SK-N-SH (cell line): ENCODE results near the gene ANKRD11. TPM values are rescaled to one million over a fixed set of nuclear protein-coding genes. Genes with fewer than 3 reads are reported as not detected.

Experiments
- CTCF ChIA-PET: fragments of 300-600, 350-600 bp; formaldehyde crosslinking; extraction: SDS; loops from one replicate; lab custom pipeline; 2021; lab: Yijun Ruan, JAX
- POLR2A ChIA-PET: fragments of 350-600 bp; sonication (Branson Sonifier 250); formaldehyde crosslinking; extraction: SDS; loops from one replicate; lab custom pipeline; 2020; ENCODE audit warnings: antibody characterized with exemption, inconsistent platforms; lab: Yijun Ruan, JAX
- DNase-seq: peaks from one replicate; pipeline ENCODE4 v3.0.0; 2012
- H2AFZ ChIP-seq: fragments of 200-600 bp; sonication (generic); 2 replicates; pipeline ENCODE4 v1.8.1; 2016; ENCODE audit warnings: antibody characterized with exemption, mild to moderate bottlenecking, low read depth
- H3F3A ChIP-seq: fragments of 200-600 bp; sonication (generic); replicated peaks from 2 replicates; pipeline ENCODE3; 2016; ENCODE audit warnings: antibody characterized with exemption, mild to moderate bottlenecking; ENCODE audit not compliant: insufficient read depth
- H3K27ac ChIP-seq, 2 experiments: fragments of 200-500 bp in 1 of 2; fragments of 200-600 bp in 1 of 2; sonication (Bioruptor generic) in 1 of 2; sonication (generic), shearing (Covaris generic) in 1 of 2; 2 replicates each; pipeline versions ENCODE4 v1.5.1 to v1.6.1; 2014 to 2016; ENCODE audit warnings: low read depth in 2 of 2, inconsistent platforms in 1 of 2, low read length in 1 of 2, mild to moderate bottlenecking in 1 of 2, mixed read lengths in 1 of 2
- H3K27me3 ChIP-seq: fragments of 200-600 bp; sonication (generic), shearing (Covaris generic); 2 replicates; pipeline ENCODE4 v1.6.1; 2016; ENCODE audit warnings: mixed run types; ENCODE audit not compliant: insufficient read depth
- H3K36me3 ChIP-seq, 2 experiments: fragments of 200-500 bp in 1 of 2; fragments of 200-600 bp in 1 of 2; sonication (Bioruptor generic) in 1 of 2; sonication (generic) in 1 of 2; replicated peaks in 1 of 2; 2 replicates each; pipeline versions ENCODE3 to v1.5.1; 2014 to 2016; ENCODE audit warnings: low read length in 1 of 2, mild to moderate bottlenecking in 1 of 2; ENCODE audit not compliant: insufficient read depth in 2 of 2, control insufficient read depth in 1 of 2
- H3K4me1 ChIP-seq, 2 experiments: fragments of 200-500 bp in 1 of 2; fragments of 200-600 bp in 1 of 2; sonication (Bioruptor generic) in 1 of 2; sonication (generic), shearing (Covaris generic) in 1 of 2; 2 replicates each; pipeline versions ENCODE4 v1.5.1 to v1.6.1; 2014 to 2016; ENCODE audit warnings: low read depth in 1 of 2, low read length in 1 of 2, mixed run types in 1 of 2; ENCODE audit not compliant: insufficient read depth in 2 of 2, control insufficient read depth in 1 of 2
- H3K4me2 ChIP-seq: fragments of 200-600 bp; sonication (generic), shearing (Covaris generic); 2 replicates; pipeline ENCODE4 v1.6.1; 2017; ENCODE audit warnings: mixed run types
- H3K4me3 ChIP-seq, 2 experiments: fragments of 200-500 bp in 1 of 2; fragments of 200-600 bp in 1 of 2; sonication (Bioruptor generic) in 1 of 2; sonication (generic), shearing (Covaris generic) in 1 of 2; 2 replicates each; pipeline versions ENCODE4 v1.5.1 to v1.8.1; 2014 to 2016; ENCODE audit warnings: low read depth in 2 of 2, inconsistent platforms in 1 of 2, low read length in 1 of 2, mild to moderate bottlenecking in 1 of 2, mixed read lengths in 1 of 2, moderate library complexity in 1 of 2
- H3K79me2 ChIP-seq: fragments of 200-600 bp; sonication (generic); 2 replicates; pipeline ENCODE4 v1.8.1; 2017; ENCODE audit warnings: mild to moderate bottlenecking; ENCODE audit not compliant: insufficient read depth
- H3K9ac ChIP-seq: fragments of 200-600 bp; sonication (generic); 2 replicates; pipeline ENCODE4 v1.6.1; 2017; ENCODE audit warnings: mixed run types
- H3K9me2 ChIP-seq: fragments of 200-600 bp; sonication (generic); 2 replicates; pipeline ENCODE4 v1.6.1; 2017; ENCODE audit warnings: mixed run types
- H3K9me3 ChIP-seq: fragments of 200-600 bp; sonication (generic); 2 replicates; pipeline ENCODE4 v1.6.1; 2017; ENCODE audit warnings: mixed run types, mild to moderate bottlenecking, moderate library complexity
- H4K20me1 ChIP-seq: fragments of 200-600 bp; sonication (generic); 2 replicates; pipeline ENCODE4 v1.6.1; 2017; ENCODE audit warnings: mild to moderate bottlenecking, mixed run types; ENCODE audit not compliant: insufficient read depth
- EP300 ChIP-seq, 2 experiments: IDR thresholded peaks; 2 replicates each; pipeline versions ENCODE4 v1.4.0 to v1.6.1; 2012; ENCODE audit warnings: borderline replicate concordance in 1 of 2, low read depth in 1 of 2, low read length in 1 of 2
- FOSL2 ChIP-seq: IDR thresholded peaks from 2 replicates; pipeline ENCODE4 v1.4.0; 2012; ENCODE audit warnings: low read depth, mild to moderate bottlenecking, moderate library complexity, borderline replicate concordance
- FOXJ3 ChIP-seq: sonication (generic); formaldehyde crosslinking; IDR thresholded peaks from 2 replicates; pipeline ENCODE4 v1.5.1; 2020; ENCODE audit warnings: mild to moderate bottlenecking, missing genetic modification reagents
- FOXM1 ChIP-seq: IDR thresholded peaks from 2 replicates; pipeline ENCODE4 v1.4.0; 2012; ENCODE audit warnings: low read depth, mild to moderate bottlenecking
- GABPA ChIP-seq: IDR thresholded peaks from 2 replicates; pipeline ENCODE4 v1.4.0; 2012; ENCODE audit warnings: low read depth, mild to moderate bottlenecking
- MAX ChIP-seq: IDR thresholded peaks from 2 replicates; pipeline ENCODE4 v1.4.0; 2012; ENCODE audit warnings: low read depth
- MEF2A ChIP-seq: IDR thresholded peaks from 2 replicates; pipeline ENCODE4 v1.4.0; 2012; ENCODE audit warnings: low read depth, borderline replicate concordance
- MXI1 ChIP-seq: IDR thresholded peaks from 2 replicates; pipeline ENCODE4 v1.6.1; 2012; ENCODE audit warnings: mild to moderate bottlenecking, low read depth, low read length, improper control_type of control experiment
- NFIC ChIP-seq: IDR thresholded peaks from 2 replicates; pipeline ENCODE4 v1.4.0; 2012; ENCODE audit warnings: borderline replicate concordance
- RCOR1 ChIP-seq: fragments of 150-350 bp; IDR thresholded peaks from 2 replicates; pipeline ENCODE4 v1.6.1; 2017; ENCODE audit warnings: antibody characterized with exemption, low read length
- REST ChIP-seq: IDR thresholded peaks from 2 replicates; pipeline ENCODE4 v1.6.1; 2012; ENCODE audit warnings: mild to moderate bottlenecking, low read depth, low read length, moderate library complexity
- RXRA ChIP-seq: IDR thresholded peaks from 2 replicates; pipeline ENCODE4 v1.4.0; 2012; ENCODE audit warnings: low read depth, mild to moderate bottlenecking, borderline replicate concordance
- TEAD4 ChIP-seq: IDR thresholded peaks from 2 replicates; pipeline ENCODE4 v1.4.0; 2012; ENCODE audit warnings: mild to moderate bottlenecking, borderline replicate concordance; ENCODE audit not compliant: insufficient read depth
- USF2 ChIP-seq: fragments of 150-350 bp; IDR thresholded peaks from 2 replicates; pipeline ENCODE4 v1.6.1; 2017; ENCODE audit warnings: antibody characterized with exemption, low read length, low read depth, borderline replicate concordance
- YY1 ChIP-seq: IDR thresholded peaks from 2 replicates; pipeline ENCODE4 v1.4.0; 2012; ENCODE audit warnings: low read depth, mild to moderate bottlenecking
- ZBTB33 ChIP-seq: IDR thresholded peaks from 2 replicates; pipeline ENCODE4 v1.4.0; 2012; ENCODE audit warnings: low read depth, borderline replicate concordance
- WGBS: methylation state at CpG from one replicate; pipeline ENCODE4 v1.1.6; 2017; ENCODE audit warnings: low lambda C conversion rate; 5-methylcytosine and 5-hydroxymethylcytosine counted together
- polyA plus RNA-seq, 3 experiments: library from polyadenylated mRNA; depleted of rRNA; stranded (reverse); fragments of >200 nt; gene quantifications; 2 replicates each; pipeline ENCODE4 v1.2.3, GENCODE V29; 2012
- TF ChIP-seq, protein P1 (sequence below): fragments of 200-600 bp; sonication (generic); IDR thresholded peaks from 2 replicates; pipeline ENCODE4 v1.6.1; 2017; ENCODE audit warnings: antibody characterized with exemption, mild to moderate bottlenecking, moderate library complexity
- TF ChIP-seq, protein P2 (sequence below): IDR thresholded peaks from 2 replicates; pipeline ENCODE4; 2012

Gene ANKRD11
- polyA plus RNA-seq, 1 of the 3 experiments (the other 2 are of a cell fraction), result 50.2 TPM

DNA sequence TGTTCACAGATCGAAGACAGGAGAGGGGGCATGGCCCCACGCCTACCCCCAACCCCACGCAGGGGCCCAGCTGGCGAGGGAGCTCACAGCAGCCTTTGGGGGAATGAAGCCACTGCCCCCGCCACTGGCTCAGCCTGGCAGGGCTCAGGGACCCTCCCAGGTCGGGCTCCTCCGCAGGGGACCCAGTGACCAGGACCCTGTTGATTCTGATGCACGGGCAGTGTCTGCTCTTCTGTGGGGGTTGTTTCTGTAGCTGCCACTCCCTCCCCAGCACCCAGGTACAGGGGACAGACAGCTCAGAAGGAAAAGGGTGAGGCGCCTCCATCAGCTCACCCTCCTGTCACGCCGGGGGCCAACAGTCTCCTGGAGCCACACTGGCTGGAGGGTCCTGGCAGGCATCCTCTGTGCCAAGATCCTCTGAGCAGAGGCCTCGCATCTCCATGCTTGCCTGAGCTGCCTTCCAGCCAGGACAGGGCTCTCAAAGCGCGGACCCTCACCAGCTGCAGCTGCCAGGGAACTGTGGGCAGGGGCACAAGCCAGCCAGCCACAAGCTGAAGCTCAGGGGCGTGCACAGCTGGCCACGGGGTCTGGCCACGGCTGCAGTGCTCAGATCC, 223.7 kb downstream of the ANKRD11 start (continued):
- TF ChIP-seq RXRA (no peak), NFIC (no peak), MAX (no peak), RCOR1 (no peak), FOXM1 (no peak), EP300 (IDR thresholded peaks at IDR 0.05; ENCODE audit: borderline replicate concordance in 1 of 2, low read depth in 1 of 2, low read length in 1 of 2) (no peak), REST (no peak)
- TF ChIP-seq, all 33 proteins: peak for 0

DNA sequence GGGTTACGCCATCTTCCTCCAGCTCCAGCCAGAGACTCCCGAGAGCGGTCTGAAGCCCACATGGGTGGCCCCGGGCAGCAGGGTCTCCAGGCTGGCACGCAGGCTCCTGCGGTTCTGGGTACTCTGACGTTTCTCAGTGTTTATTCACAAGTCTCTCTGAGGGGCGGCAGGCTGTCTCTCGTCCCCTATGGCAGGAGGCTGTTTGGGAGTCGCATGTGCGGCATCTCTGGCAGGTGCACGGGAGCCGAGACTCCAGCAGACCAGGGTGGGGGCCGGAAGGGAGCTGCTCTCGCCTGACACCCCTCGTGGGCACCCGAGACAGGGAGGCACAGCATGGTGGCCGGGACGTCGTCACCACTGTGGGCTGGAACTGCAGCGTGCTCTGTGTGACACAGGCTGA, 224.7 kb downstream of the ANKRD11 start:
- Histone ChIP-seq H3K4me2 (no peak overlapping the region), H3F3A (no peaks in the 10 kb centered on the region), H3K9me3 (no peaks in the 10 kb centered on the region), H3K4me1 (no peaks in the 10 kb centered on the region), H3K9me2 (no peaks in the 10 kb centered on the region), H3K27ac (no peak overlapping the region), H2AFZ (no peak overlapping the region), H3K4me3 (no peak overlapping the region), H3K36me3 (peaks cover 13 to 31% of the 10 kb centered on the region in 2 experiments), H4K20me1 (peaks cover 10% of the 10 kb centered on the region; the same call in 1 of the 2 replicates), H3K9ac (no peak overlapping the region), H3K79me2 (no peaks in the 10 kb centered on the region), H3K27me3 (no peaks in the 10 kb centered on the region)
- 90% methylated on average over 7 of the region's 21 CpGs for WGBS
- DNase-seq, result no peak
- CTCF ChIA-PET, result interaction anchor here (3.2 kb wide), 1 partner anchor 23 kb away, joined by 9 read pairs; no protein-coding TSS in a partner anchor
- POLR2A ChIA-PET, result no interaction called here
- TF ChIP-seq, protein P1, sequence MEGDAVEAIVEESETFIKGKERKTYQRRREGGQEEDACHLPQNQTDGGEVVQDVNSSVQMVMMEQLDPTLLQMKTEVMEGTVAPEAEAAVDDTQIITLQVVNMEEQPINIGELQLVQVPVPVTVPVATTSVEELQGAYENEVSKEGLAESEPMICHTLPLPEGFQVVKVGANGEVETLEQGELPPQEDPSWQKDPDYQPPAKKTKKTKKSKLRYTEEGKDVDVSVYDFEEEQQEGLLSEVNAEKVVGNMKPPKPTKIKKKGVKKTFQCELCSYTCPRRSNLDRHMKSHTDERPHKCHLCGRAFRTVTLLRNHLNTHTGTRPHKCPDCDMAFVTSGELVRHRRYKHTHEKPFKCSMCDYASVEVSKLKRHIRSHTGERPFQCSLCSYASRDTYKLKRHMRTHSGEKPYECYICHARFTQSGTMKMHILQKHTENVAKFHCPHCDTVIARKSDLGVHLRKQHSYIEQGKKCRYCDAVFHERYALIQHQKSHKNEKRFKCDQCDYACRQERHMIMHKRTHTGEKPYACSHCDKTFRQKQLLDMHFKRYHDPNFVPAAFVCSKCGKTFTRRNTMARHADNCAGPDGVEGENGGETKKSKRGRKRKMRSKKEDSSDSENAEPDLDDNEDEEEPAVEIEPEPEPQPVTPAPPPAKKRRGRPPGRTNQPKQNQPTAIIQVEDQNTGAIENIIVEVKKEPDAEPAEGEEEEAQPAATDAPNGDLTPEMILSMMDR, result no peak
- TF ChIP-seq FOXJ3 (CRISPR knock-in tag) (no peak), USF2 (no peak), EP300 (IDR thresholded peaks at IDR 0.05; ENCODE audit: borderline replicate concordance in 1 of 2, low read depth in 1 of 2, low read length in 1 of 2) (no peak), TEAD4 (no peak), RCOR1 (no peak), MEF2A (no peak), ZBTB33 (no peak), YY1 (no peak), FOSL2 (no peak), GABPA (no peak), MXI1 (no peak)
- TF ChIP-seq, protein P2, sequence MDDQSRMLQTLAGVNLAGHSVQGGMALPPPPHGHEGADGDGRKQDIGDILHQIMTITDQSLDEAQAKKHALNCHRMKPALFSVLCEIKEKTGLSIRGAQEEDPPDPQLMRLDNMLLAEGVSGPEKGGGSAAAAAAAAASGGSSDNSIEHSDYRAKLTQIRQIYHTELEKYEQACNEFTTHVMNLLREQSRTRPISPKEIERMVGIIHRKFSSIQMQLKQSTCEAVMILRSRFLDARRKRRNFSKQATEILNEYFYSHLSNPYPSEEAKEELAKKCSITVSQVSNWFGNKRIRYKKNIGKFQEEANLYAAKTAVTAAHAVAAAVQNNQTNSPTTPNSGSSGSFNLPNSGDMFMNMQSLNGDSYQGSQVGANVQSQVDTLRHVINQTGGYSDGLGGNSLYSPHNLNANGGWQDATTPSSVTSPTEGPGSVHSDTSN, result no peak
